ENCODE measurements around the gene ROBO1.

The ROBO1 gene

GRCh38 chr3:78712941-78713340, 1054.9 kb downstream of the ROBO1 start:
- Histone ChIP-seq H3K9ac (ENCODE audit: low read length) (no peak overlapping the region), H3F3A (ENCODE audit: insufficient read depth) (no peaks in the 10 kb centered on the region), H3K9me3 (ENCODE audit: insufficient read depth, low read length) (no peaks in the 10 kb centered on the region), H3K79me2 (ENCODE audit: insufficient read depth, low read length) (no peaks in the 10 kb centered on the region), H3K4me2 (ENCODE audit: low read depth, low read length, poor library complexity, severe bottlenecking) (no peak overlapping the region), H3K9me2 (replicated peaks; ENCODE audit: insufficient read depth, low read length) (no peaks in the 10 kb centered on the region), H2AFZ (ENCODE audit: low read depth, low read length, severe bottlenecking) (no peak overlapping the region), H4K20me1 (ENCODE audit: low read depth, low read length) (no peaks in the 10 kb centered on the region), H3K4me3 (ENCODE audit: insufficient read depth, low read length, poor library complexity, severe bottlenecking) (no peak overlapping the region), H3K36me3 (ENCODE audit: low read length) (no peaks in the 10 kb centered on the region), H3K27me3 (ENCODE audit: low read length) (no peaks in the 10 kb centered on the region), H3K27ac (ENCODE audit: low read depth, low read length) (no peak overlapping the region)
- TF ChIP-seq EZH2phosphoT487 (conservative IDR thresholded peaks at IDR 0.05; ENCODE audit: low read length): no peak
- no peak for TF ChIP-seq CTCF (IDR thresholded peaks at IDR 0.05; ENCODE audit: insufficient read depth, low read length, poor library complexity, severe bottlenecking)

GRCh38 chr3:78712270-78712669, 1055.5 kb downstream of the ROBO1 start:
- no peak overlapping the region for H3K9ac ChIP-seq (ENCODE audit: low read length)
- H3K9me2 ChIP-seq (replicated peaks; ENCODE audit: insufficient read depth, low read length): no peaks in the 10 kb centered on the region
- H3K4me3 ChIP-seq (ENCODE audit: insufficient read depth, low read length, poor library complexity, severe bottlenecking): no peak overlapping the region
- H3K27me3 ChIP-seq (ENCODE audit: low read length): no peaks in the 10 kb centered on the region
- no peaks in the 10 kb centered on the region for H3K9me3 ChIP-seq (ENCODE audit: insufficient read depth, low read length)
- no peaks in the 10 kb centered on the region for H3K79me2 ChIP-seq (ENCODE audit: insufficient read depth, low read length)
- no peak overlapping the region for H3K27ac ChIP-seq (ENCODE audit: low read depth, low read length)
- H2AFZ ChIP-seq (ENCODE audit: low read depth, low read length, severe bottlenecking): no peak overlapping the region
- TF ChIP-seq CTCF (IDR thresholded peaks at IDR 0.05; ENCODE audit: insufficient read depth, low read length, poor library complexity, severe bottlenecking) (no peak), EZH2phosphoT487 (conservative IDR thresholded peaks at IDR 0.05; ENCODE audit: low read length) (no peak)
- H3K4me2 ChIP-seq (ENCODE audit: low read depth, low read length, poor library complexity, severe bottlenecking): no peak overlapping the region
- H3F3A ChIP-seq (ENCODE audit: insufficient read depth): no peaks in the 10 kb centered on the region
- H3K36me3 ChIP-seq (ENCODE audit: low read length): no peaks in the 10 kb centered on the region
- no peaks in the 10 kb centered on the region for H4K20me1 ChIP-seq (ENCODE audit: low read depth, low read length)

GRCh38 chr3:78708565-78709073, 1059.2 kb downstream of the ROBO1 start:
- H3F3A ChIP-seq (ENCODE audit: insufficient read depth): no peaks in the 10 kb centered on the region
- H3K9ac ChIP-seq (ENCODE audit: low read length): no peak overlapping the region
- no peak overlapping the region for H3K4me2 ChIP-seq (ENCODE audit: low read depth, low read length, poor library complexity, severe bottlenecking)
- no peaks in the 10 kb centered on the region for H4K20me1 ChIP-seq (ENCODE audit: low read depth, low read length)
- TF ChIP-seq CTCF (IDR thresholded peaks at IDR 0.05; ENCODE audit: insufficient read depth, low read length, poor library complexity, severe bottlenecking) (no peak), EZH2phosphoT487 (conservative IDR thresholded peaks at IDR 0.05; ENCODE audit: low read length) (no peak)
- no peaks in the 10 kb centered on the region for H3K9me2 ChIP-seq (replicated peaks; ENCODE audit: insufficient read depth, low read length)
- no peak overlapping the region for H3K4me3 ChIP-seq (ENCODE audit: insufficient read depth, low read length, poor library complexity, severe bottlenecking)
- H2AFZ ChIP-seq (ENCODE audit: low read depth, low read length, severe bottlenecking): no peak overlapping the region
- H3K27ac ChIP-seq (ENCODE audit: low read depth, low read length): no peak overlapping the region
- no peaks in the 10 kb centered on the region for H3K36me3 ChIP-seq (ENCODE audit: low read length)
- H3K27me3 ChIP-seq (ENCODE audit: low read length): no peaks in the 10 kb centered on the region
- no peaks in the 10 kb centered on the region for H3K9me3 ChIP-seq (ENCODE audit: insufficient read depth, low read length)
- no peaks in the 10 kb centered on the region for H3K79me2 ChIP-seq (ENCODE audit: insufficient read depth, low read length)
